Activated T-cell treated with anti-CD3 and anti-CD28 coated beads, Interleukin-2, amount 50 U/mL, for 24 hours (primary cell): ENCODE data around the gene TMCC3.

ENCODE experiments used
- DNase-seq: peaks from one replicate; pipeline ENCODE4 v3.0.0-alpha.2; 2020
- H3K27ac Mint-ChIP-seq: 2 replicates; pipeline ENCODE4 v1.8.0; 2020; ENCODE audit warnings: mild to moderate bottlenecking, mixed read lengths
- H3K27me3 Mint-ChIP-seq: 2 replicates; pipeline ENCODE4 v1.8.0; 2020; ENCODE audit warnings: mixed read lengths
- H3K36me3 Mint-ChIP-seq: 2 replicates; pipeline ENCODE4 v1.8.0; 2020; ENCODE audit warnings: low read depth, mixed read lengths
- H3K4me1 Mint-ChIP-seq: 2 replicates; pipeline ENCODE4 v1.8.0; 2020; ENCODE audit warnings: low read depth, mixed read lengths
- H3K4me3 Mint-ChIP-seq: 2 replicates; pipeline ENCODE4 v1.8.0; 2020; ENCODE audit warnings: mild to moderate bottlenecking, moderate library complexity, mixed read lengths
- H3K9me3 Mint-ChIP-seq: 2 replicates; pipeline ENCODE4 v1.8.0; 2020; ENCODE audit warnings: mixed read lengths

The TMCC3 gene

GRCh38 chr12:94678849-94679248 is 28.5 kb upstream of the TMCC3 start:
- no peak for DNase-seq
- Mint-ChIP-seq H3K9me3 (no peaks in the 10 kb centered on the region), H3K4me3 (no peak overlapping the region), H3K36me3 (no peaks in the 10 kb centered on the region), H3K4me1 (peaks cover 19% of the 10 kb centered on the region), H3K27ac (no peak overlapping the region), H3K27me3 (peaks cover 7% of the 10 kb centered on the region)

GRCh38 chr12:94678379-94678778 is 28.0 kb upstream of the TMCC3 start:
- no peak overlapping the region for H3K4me3 Mint-ChIP-seq
- H3K36me3 Mint-ChIP-seq = no peaks in the 10 kb centered on the region
- peaks cover 19% of the 10 kb centered on the region for H3K4me1 Mint-ChIP-seq
- no peak overlapping the region for H3K27ac Mint-ChIP-seq
- H3K9me3 Mint-ChIP-seq = no peaks in the 10 kb centered on the region
- DNase-seq = no peak
- H3K27me3 Mint-ChIP-seq = peaks cover 7% of the 10 kb centered on the region

GRCh38 chr12:94677778-94678177 is 27.4 kb upstream of the TMCC3 start:
- DNase-seq = no peak
- Mint-ChIP-seq H3K4me3 (no peak overlapping the region), H3K27ac (no peak overlapping the region), H3K27me3 (peaks cover 7% of the 10 kb centered on the region), H3K4me1 (peaks cover 19% of the 10 kb centered on the region), H3K36me3 (no peaks in the 10 kb centered on the region), H3K9me3 (no peaks in the 10 kb centered on the region)

GRCh38 chr12:94676922-94677321 is 26.6 kb upstream of the TMCC3 start:
- Mint-ChIP-seq H3K27ac (no peak overlapping the region), H3K27me3 (peaks cover 7% of the 10 kb centered on the region), H3K9me3 (no peaks in the 10 kb centered on the region), H3K36me3 (no peaks in the 10 kb centered on the region), H3K4me3 (no peak overlapping the region), H3K4me1 (peaks cover 19% of the 10 kb centered on the region)
- DNase-seq = no peak

- Mint-ChIP-seq H3K4me3 (no peak overlapping the region), H3K27me3 (peaks cover 7% of the 10 kb centered on the region), H3K9me3 (no peaks in the 10 kb centered on the region), H3K4me1 (peaks cover 19% of the 10 kb centered on the region), H3K27ac (peak overlapping the region; percentile 10), H3K36me3 (no peaks in the 10 kb centered on the region)
- no peak for DNase-seq
Observed at GRCh38 chr12:94676031-94676641, 25.8 kb upstream of the TMCC3 start.

- no peaks in the 10 kb centered on the region for H3K9me3 Mint-ChIP-seq
- peaks cover 19% of the 10 kb centered on the region for H3K4me1 Mint-ChIP-seq
- H3K4me3 Mint-ChIP-seq = no peak overlapping the region
- H3K27ac Mint-ChIP-seq = no peak overlapping the region
- peaks cover 7% of the 10 kb centered on the region for H3K27me3 Mint-ChIP-seq
- no peak for DNase-seq
- no peaks in the 10 kb centered on the region for H3K36me3 Mint-ChIP-seq
Observed at GRCh38 chr12:94674835-94675234, 24.5 kb upstream of the TMCC3 start.

- Mint-ChIP-seq H3K4me1 (peaks cover 19% of the 10 kb centered on the region), H3K4me3 (no peak overlapping the region), H3K9me3 (no peaks in the 10 kb centered on the region), H3K36me3 (no peaks in the 10 kb centered on the region), H3K27me3 (peaks cover 7% of the 10 kb centered on the region), H3K27ac (no peak overlapping the region)
- DNase-seq = no peak
Observed at GRCh38 chr12:94674051-94674451, 23.7 kb upstream of the TMCC3 start.

- DNase-seq = no peak
- Mint-ChIP-seq H3K27ac (no peak overlapping the region), H3K36me3 (no peaks in the 10 kb centered on the region), H3K4me3 (no peak overlapping the region), H3K4me1 (peaks cover 19% of the 10 kb centered on the region), H3K9me3 (no peaks in the 10 kb centered on the region), H3K27me3 (peaks cover 7% of the 10 kb centered on the region)
Observed at GRCh38 chr12:94673496-94673895, 23.1 kb upstream of the TMCC3 start.

- no peak overlapping the region for H3K4me3 Mint-ChIP-seq
- no peaks in the 10 kb centered on the region for H3K9me3 Mint-ChIP-seq
- H3K27me3 Mint-ChIP-seq = peaks cover 7% of the 10 kb centered on the region
- H3K36me3 Mint-ChIP-seq = no peaks in the 10 kb centered on the region
- no peak for DNase-seq
- H3K4me1 Mint-ChIP-seq = peaks cover 14% of the 10 kb centered on the region
- H3K27ac Mint-ChIP-seq = no peak overlapping the region
Observed at GRCh38 chr12:94671917-94672316, 21.6 kb upstream of the TMCC3 start.

- peaks cover 12% of the 10 kb centered on the region for H3K27me3 Mint-ChIP-seq
- H3K4me3 Mint-ChIP-seq = no peak overlapping the region
- no peaks in the 10 kb centered on the region for H3K36me3 Mint-ChIP-seq
- H3K27ac Mint-ChIP-seq = no peak overlapping the region
- peaks cover 6% of the 10 kb centered on the region for H3K4me1 Mint-ChIP-seq
- DNase-seq = no peak
- no peaks in the 10 kb centered on the region for H3K9me3 Mint-ChIP-seq
Observed at GRCh38 chr12:94670898-94671297, 20.5 kb upstream of the TMCC3 start.

GRCh38 chr12:94670075-94670474 is 19.7 kb upstream of the TMCC3 start:
- peaks cover 3% of the 10 kb centered on the region for H3K4me1 Mint-ChIP-seq
- H3K4me3 Mint-ChIP-seq = no peak overlapping the region
- peaks cover 15% of the 10 kb centered on the region for H3K27me3 Mint-ChIP-seq
- H3K27ac Mint-ChIP-seq = no peak overlapping the region
- no peak for DNase-seq
- no peaks in the 10 kb centered on the region for H3K36me3 Mint-ChIP-seq
- no peaks in the 10 kb centered on the region for H3K9me3 Mint-ChIP-seq

GRCh38 chr12:94667031-94667540 is 16.7 kb upstream of the TMCC3 start:
- no peak overlapping the region for H3K4me3 Mint-ChIP-seq
- H3K9me3 Mint-ChIP-seq = no peaks in the 10 kb centered on the region
- no peak overlapping the region for H3K27ac Mint-ChIP-seq
- peaks cover 11% of the 10 kb centered on the region for H3K27me3 Mint-ChIP-seq
- H3K36me3 Mint-ChIP-seq = no peaks in the 10 kb centered on the region
- DNase-seq = no peak
- no peaks in the 10 kb centered on the region for H3K4me1 Mint-ChIP-seq

GRCh38 chr12:94666158-94666557 is 15.8 kb upstream of the TMCC3 start:
- H3K4me1 Mint-ChIP-seq = no peaks in the 10 kb centered on the region
- no peaks in the 10 kb centered on the region for H3K36me3 Mint-ChIP-seq
- H3K27me3 Mint-ChIP-seq = peaks cover 11% of the 10 kb centered on the region
- DNase-seq = no peak
- H3K4me3 Mint-ChIP-seq = no peak overlapping the region
- H3K9me3 Mint-ChIP-seq = no peaks in the 10 kb centered on the region
- no peak overlapping the region for H3K27ac Mint-ChIP-seq

GRCh38 chr12:94663702-94664101 is 13.3 kb upstream of the TMCC3 start:
- H3K4me3 Mint-ChIP-seq = no peak overlapping the region
- H3K27ac Mint-ChIP-seq = no peak overlapping the region

GRCh38 chr12:94663071-94663470 is 12.7 kb upstream of the TMCC3 start:
- Mint-ChIP-seq H3K27me3 (peaks cover 11% of the 10 kb centered on the region), H3K36me3 (no peaks in the 10 kb centered on the region), H3K9me3 (no peaks in the 10 kb centered on the region), H3K4me3 (no peak overlapping the region), H3K4me1 (no peaks in the 10 kb centered on the region), H3K27ac (no peak overlapping the region)
- DNase-seq = no peak

More at GRCh38 chr12:94663702-94664101, 13.3 kb upstream of the TMCC3 start:
- Mint-ChIP-seq H3K4me1 (no peaks in the 10 kb centered on the region), H3K36me3 (no peaks in the 10 kb centered on the region), H3K27me3 (peaks cover 11% of the 10 kb centered on the region), H3K9me3 (no peaks in the 10 kb centered on the region)
- DNase-seq = no peak

GRCh38 chr12:94660436-94660835 is 10.1 kb upstream of the TMCC3 start:
- no peaks in the 10 kb centered on the region for H3K4me1 Mint-ChIP-seq
- H3K36me3 Mint-ChIP-seq = no peaks in the 10 kb centered on the region
- H3K4me3 Mint-ChIP-seq = no peak overlapping the region
- no peak overlapping the region for H3K27ac Mint-ChIP-seq
- peaks cover 1% of the 10 kb centered on the region for H3K27me3 Mint-ChIP-seq
- no peak for DNase-seq
- no peaks in the 10 kb centered on the region for H3K9me3 Mint-ChIP-seq
